NCI-H2196 treated with DMSO at 0.1 percent for 48 hours (cell line): ENCODE data around the gene ALAD.
"Not testable (repeated sequence)": the region's sequence is repeated elsewhere in the genome, so short reads cannot be mapped to it uniquely, and the experiment has no call there.

Experiments used
- DNase-seq: peaks from one replicate; lab custom pipeline; 2025; ENCODE audit not compliant: unreplicated experiment; lab: John Stamatoyannopoulos, UW

Gene ALAD

GRCh38 chr9:113375057-113376023 lies 25.7 kb downstream of the ALAD start:
- DNase-seq, result no peak

- DNase-seq, result no peak
These were observed 27.2 kb downstream of the ALAD start for GRCh38 chr9:113373676-113374392.

GRCh38 chr9:113373256-113373655 lies 27.8 kb downstream of the ALAD start:
- no peak for DNase-seq

DNA sequence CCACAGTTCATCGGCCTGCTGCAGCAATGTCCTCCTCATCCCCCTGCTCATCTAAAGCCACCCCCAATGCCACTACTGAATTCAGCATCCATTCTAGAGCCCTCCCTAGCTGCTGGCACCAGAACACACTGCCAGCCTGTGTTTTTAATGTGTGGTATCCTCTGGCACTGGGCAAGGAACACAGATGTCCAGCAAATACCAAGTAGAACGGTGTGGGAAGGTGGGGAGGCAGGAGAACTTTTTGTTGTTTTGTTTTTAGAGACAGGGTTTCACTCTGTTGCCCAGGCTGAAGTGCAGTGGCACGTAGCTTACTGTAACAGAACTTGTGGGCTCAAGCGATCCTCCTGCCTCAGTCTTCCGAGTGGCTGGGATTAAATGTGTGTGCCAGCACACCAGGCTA lies 29.0 kb downstream of the ALAD start:
- DNase-seq, result no peak

DNA sequence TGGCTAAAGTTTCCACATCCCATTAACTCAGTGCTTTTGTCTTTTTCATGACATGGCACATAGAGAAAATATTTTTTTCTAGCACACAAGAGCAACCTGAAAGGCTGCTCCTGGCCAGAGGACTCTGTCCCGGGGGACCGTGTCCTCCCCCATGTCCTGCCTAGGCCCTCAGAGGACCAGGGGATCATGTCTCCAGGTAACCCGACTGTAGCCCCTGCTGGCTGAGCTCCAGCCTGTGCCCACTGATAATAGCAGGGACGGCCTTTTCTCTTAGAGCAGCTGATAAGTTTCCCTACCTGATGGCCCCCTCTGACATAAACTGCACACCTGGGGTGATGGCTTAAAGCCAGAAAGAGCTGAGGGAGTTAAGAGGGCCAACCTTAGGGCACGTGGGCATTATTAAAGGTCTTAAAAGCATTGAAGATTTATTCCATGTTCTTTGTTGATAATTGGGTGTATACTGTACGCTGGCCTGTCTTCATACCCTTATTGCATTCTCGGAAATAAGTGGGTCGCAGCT lies 30.2 kb downstream of the ALAD start:
- DNase-seq, result no peak

DNA sequence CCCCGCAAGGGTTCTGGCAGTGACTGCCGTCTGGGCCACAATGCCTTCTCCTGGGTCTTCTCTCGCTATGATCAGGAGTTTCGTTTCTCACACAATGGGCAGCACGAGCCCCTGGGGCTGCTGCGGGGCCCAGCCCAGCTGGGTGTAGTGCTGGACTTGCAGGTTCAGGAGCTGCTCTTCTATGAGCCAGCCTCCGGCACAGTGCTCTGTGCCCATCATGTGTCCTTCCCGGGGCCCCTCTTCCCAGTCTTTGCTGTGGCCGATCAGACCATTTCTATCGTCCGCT lies 31.3 kb downstream of the ALAD start:
- DNase-seq, result no peak

DNA sequence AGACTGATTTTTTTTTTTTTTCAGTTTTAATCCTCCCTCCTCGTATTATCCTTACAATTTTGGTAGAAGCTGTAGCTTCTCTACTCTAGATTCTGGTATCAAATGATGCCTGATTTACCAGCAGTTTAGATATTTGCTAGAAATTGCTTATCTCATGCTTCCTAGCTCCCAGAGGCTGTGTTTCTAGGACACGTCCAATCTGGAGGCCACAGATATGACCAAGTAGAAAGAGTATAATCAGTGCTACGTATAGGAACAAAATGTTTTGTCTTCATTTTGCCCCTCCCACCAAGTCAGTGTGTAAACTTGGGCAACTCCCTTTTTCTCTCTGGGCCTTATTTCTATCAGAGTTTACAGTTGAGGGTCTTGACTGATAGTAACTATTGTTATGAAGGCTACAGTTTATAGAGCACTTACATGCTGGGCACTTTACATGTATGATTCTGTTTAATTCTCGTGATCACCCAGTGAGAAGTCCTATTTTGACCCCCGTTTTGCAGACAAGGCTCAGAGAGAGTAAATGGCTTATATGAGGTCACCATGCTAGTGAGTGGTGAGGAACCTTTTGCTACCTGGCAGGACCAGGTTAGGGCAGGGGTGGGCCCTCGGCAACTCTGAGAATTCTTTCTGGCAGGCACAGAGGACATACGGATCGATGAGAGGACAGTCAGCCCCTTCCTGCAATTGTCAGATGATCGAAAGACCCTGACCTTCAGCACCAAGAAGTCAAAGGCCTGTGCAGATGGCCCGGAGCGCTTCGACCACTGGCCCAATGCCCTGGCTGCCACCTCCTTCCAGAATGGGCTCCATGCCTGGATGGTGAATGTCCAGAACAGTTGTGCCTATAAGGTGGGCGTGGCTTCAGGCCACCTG lies 31.9 kb downstream of the ALAD start:
- DNase-seq, result no peak

GRCh38 chr9:113368348-113368981 lies 32.6 kb downstream of the ALAD start:
- no peak for DNase-seq

DNA sequence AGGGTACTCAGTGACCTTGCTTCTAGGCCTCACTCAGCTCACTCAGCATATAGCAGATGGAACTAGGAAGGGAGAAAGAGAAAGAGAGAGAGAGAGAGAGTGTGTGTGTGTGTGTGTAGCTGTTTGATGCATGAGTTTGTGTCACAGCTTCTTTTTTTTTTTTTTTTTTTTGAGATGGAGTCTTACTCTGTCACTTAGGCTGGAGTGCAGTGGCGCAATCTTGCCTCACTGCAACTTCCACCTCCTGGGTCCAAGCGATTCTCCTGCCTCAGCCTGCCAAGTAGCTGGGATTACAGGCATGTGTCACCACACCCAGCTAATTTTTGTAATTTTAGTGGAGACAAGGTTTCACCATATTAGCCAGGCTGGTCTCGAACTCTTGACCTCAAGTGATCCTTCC lies 35.4 kb downstream of the ALAD start:
- not testable (repeated sequence) for DNase-seq

GRCh38 chr9:113364951-113365350 lies 36.1 kb downstream of the ALAD start:
- DNase-seq, result no peak

- no peak for DNase-seq
These were observed 37.7 kb downstream of the ALAD start for GRCh38 chr9:113363336-113363735.

DNA sequence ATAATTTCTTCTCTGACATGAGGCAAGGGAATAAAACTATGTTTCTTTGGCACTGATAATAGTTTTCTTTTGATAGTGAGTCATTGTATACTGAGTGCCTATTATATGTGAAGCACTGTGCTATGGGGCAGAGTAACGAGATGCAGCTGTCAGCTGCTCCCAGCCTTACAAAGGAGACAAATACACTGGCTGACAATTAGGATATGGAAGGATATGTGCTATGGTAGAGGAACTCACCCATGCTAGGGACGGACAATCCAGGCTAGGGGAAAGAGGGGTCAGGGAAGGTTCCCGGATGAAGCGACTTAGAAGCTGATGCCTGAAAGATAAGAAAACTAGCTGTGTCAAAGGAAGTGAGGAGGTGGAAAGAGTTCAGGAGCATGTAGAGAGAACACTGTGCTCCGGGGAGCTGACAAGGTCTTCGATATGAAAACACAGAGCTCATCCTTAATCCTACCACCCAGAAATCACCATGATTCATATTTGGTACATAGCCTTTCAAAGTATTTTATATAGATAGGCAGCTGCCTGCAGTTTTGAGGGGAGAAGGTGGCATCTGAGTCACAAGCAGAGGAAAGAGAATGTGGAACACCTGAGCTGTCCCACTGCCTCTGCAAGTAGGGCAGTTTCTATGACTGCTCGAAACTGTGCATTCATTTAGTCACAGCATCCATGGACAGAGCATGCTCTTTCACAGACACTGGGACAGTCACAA lies 39.6 kb downstream of the ALAD start:
- no peak for DNase-seq

- DNase-seq, result no peak
These were observed 40.7 kb downstream of the ALAD start for GRCh38 chr9:113360242-113360842.

GRCh38 chr9:113359385-113359784 lies 41.7 kb downstream of the ALAD start:
- DNase-seq, result no peak

GRCh38 chr9:113356686-113357292 lies 44.3 kb downstream of the ALAD start:
- no peak for DNase-seq

- DNase-seq, result no peak
These were observed 46.0 kb downstream of the ALAD start for GRCh38 chr9:113355040-113355596.

- no peak for DNase-seq
These were observed 48.7 kb downstream of the ALAD start for GRCh38 chr9:113352411-113352810.

GRCh38 chr9:113352006-113352405 lies 49.1 kb downstream of the ALAD start:
- DNase-seq, result no peak

- DNase-seq, result no peak
These were observed 50.1 kb downstream of the ALAD start for GRCh38 chr9:113350937-113351336.
